A549 treated with dexamethasone at 1 μM for 4 hours (cell line): ENCODE data around the gene ZNF487. TPM values are rescaled to one million over a fixed set of nuclear protein-coding genes. Genes with fewer than 3 reads are reported as not detected.

Experiments used
- total RNA-seq: library from RNA; stranded (reverse); fragments of 200-300 nt; extraction: Qiagen RNA extraction; gene quantifications from 5 replicates; pipeline ENCODE4 v1.2.3, GENCODE V29; 2022

ZNF487 gene
- total RNA-seq = 5.5 to 6.5 TPM (median 5.8 TPM) in 5 replicates

DNA sequence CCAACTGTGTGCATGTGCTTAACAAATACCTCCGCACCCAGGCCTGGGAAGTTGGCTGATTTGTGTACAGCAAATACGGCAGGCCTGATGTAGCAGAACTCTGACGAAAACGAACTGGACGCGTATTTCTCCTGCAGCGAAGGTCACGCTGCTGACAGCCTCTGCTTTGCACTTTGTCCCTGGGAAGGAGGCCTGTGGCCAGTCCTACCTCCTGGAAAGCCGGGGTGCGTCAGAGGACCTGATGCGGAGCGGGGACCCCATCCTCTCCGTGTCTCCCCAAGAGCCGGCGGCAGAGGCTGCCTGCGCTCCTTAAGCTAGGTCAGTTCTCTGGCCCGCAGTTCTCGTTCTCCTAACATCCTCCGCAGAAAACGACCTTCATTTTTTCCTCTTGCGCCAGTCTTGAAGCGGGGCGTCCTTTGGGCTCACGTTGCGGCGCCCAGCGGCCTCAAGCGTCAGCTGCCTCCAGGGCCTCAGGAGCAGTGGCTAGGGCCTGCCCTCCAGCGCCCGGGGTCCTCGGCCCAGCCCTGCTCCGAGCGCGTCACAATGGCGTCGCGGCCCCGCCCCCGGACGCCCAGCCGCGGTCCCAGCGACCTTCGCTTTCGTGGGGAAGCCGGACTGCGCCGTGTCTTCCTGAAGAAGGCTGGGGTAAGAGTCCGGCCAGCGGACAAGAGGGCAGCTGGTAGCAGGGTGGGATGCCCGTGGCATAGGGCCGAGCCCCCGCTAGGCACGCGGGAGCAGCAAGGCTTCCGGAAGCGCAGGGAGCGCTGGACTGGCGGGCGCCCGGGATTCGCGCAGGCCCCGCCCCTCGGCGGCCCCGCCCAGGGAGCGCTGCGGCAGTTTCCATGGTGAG, at the start of gene ZNF487:
ZNF487 (plus strand) TSS at position 821 of the 850 bp plus-strand sequence. CDS start 38,703 bp downstream, outside the sequence.

DNA sequence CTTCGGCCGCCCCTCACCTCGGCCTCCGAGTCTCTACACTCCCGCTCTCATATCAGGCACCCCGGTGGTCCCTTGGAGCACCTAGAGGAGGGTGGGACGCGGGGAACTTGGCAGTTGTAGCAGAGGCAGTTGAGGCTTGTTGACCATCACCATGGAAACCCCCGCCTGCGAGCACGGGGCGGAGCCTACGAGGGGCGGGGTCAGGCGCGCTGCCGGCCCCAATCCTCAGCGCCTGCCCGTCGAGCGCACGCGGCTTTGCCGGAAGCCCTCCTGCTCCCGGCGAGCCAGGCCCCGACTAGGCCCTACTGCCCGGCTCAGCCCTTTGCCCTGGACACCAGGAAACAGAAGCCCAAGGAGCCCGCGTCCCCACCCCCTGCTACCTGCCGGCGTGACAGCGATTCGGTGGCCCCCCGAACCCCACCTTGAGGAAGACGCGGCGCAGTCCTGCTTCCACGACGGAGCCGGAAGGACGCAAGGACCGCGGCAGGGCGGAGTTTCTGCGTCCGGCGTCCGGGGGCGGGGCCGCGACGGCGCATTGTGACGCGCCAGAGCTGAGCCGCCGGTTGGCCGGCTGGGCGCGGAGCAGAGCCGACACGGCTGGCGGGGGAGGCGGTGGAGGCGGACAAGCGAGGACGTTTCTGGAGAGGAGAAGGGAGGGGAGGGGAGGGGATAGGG, 28.1 kb upstream of the ZNF487 start, which contains the start of gene HNRNPF:
HNRNPF (minus strand) TSS at position 477 of the 675 bp plus-strand sequence. CDS start 21,302 bp downstream, outside the sequence.

Other genes starting within 250 kb of the ZNF487 start
- gene RASGEF1A, start 170.0 kb upstream of the ZNF487 start, total RNA-seq = 4.3 to 5.8 TPM (median 5.4 TPM) in 5 replicates
- gene FXYD4, start 65.5 kb upstream of the ZNF487 start, total RNA-seq = not detected in 5 replicates
- 278 to 368 TPM (median 360 TPM) in 5 replicates for gene HNRNPF, start 27.9 kb upstream of the ZNF487 start, total RNA-seq
- gene ZNF239, start 137.5 kb downstream of the ZNF487 start, total RNA-seq = 2.0 to 2.4 TPM (median 2.1 TPM) in 5 replicates
- gene ZNF485, start 169.3 kb downstream of the ZNF487 start, total RNA-seq = 1.7 to 2.2 TPM (median 2.1 TPM) in 5 replicates
- gene ZNF32, start 211.8 kb downstream of the ZNF487 start, total RNA-seq = 12.4 to 17.0 TPM (median 15.6 TPM) in 5 replicates